Keratinocyte (primary cell): ENCODE data around the gene SDE2. TPM values are rescaled to one million over a fixed set of nuclear protein-coding genes. Genes with fewer than 3 reads are reported as not detected.

Source experiments
- DNase-seq: peaks from one replicate; pipeline ENCODE4 v3.0.0-alpha.2; 2011; ENCODE audit warnings: low read depth, missing footprints, low spot score
- FAIRE-seq: peaks from 2 replicates; lab custom pipeline; 2011; peaks lifted over from hg19 to GRCh38; lab: Jason Lieb, UNC
- H2AFZ ChIP-seq: 2 replicates; pipeline ENCODE4 v1.6.0; 2012; ENCODE audit warnings: low read length, control low read depth, inconsistent platforms; ENCODE audit not compliant: control insufficient read depth
- H3K27ac ChIP-seq: 2 replicates; pipeline ENCODE4 v1.5.1; 2011; ENCODE audit warnings: low read length; ENCODE audit not compliant: control insufficient read depth, insufficient read depth
- H3K27me3 ChIP-seq: 3 replicates; pipeline ENCODE4 v1.6.0; 2011; ENCODE audit warnings: low read length; ENCODE audit not compliant: control insufficient read depth, insufficient read depth; ENCODE audit errors: extremely low read depth
- H3K36me3 ChIP-seq, 2 experiments: 2 replicates in 1 of 2; 3 replicates in 1 of 2; pipeline ENCODE4 v1.5.1; 2011; ENCODE audit warnings: low read length in 2 of 2, mild to moderate bottlenecking in 1 of 2; ENCODE audit not compliant: control insufficient read depth in 2 of 2, insufficient read depth in 2 of 2; ENCODE audit errors: extremely low read depth in 1 of 2
- H3K4me1 ChIP-seq: 3 replicates; pipeline ENCODE4 v1.5.1; 2011; ENCODE audit warnings: low read length; ENCODE audit not compliant: control insufficient read depth, insufficient read depth; ENCODE audit errors: extremely low read depth
- H3K4me2 ChIP-seq: 3 replicates; pipeline ENCODE4 v1.6.0; 2011; ENCODE audit warnings: low read depth, low read length; ENCODE audit not compliant: control insufficient read depth, insufficient read depth; ENCODE audit errors: extremely low read depth
- H3K4me3 ChIP-seq, 3 experiments: fragments of 200-600 bp in 1 of 3; sonication (generic) in 1 of 3; 2 replicates in 2 of 3; 3 replicates in 1 of 3; pipeline ENCODE4 v1.5.1; 2011 to 2016; ENCODE audit warnings: low read length in 3 of 3, mild to moderate bottlenecking in 3 of 3, control low read depth in 2 of 3, inconsistent platforms in 1 of 3, low read depth in 1 of 3, mixed read lengths in 1 of 3, mixed run types in 1 of 3, moderate library complexity in 1 of 3; ENCODE audit not compliant: control insufficient read depth in 2 of 3, insufficient read depth in 2 of 3; ENCODE audit errors: extremely low read depth in 1 of 3
- H3K79me2 ChIP-seq: 2 replicates; pipeline ENCODE4 v1.6.0; 2012; ENCODE audit warnings: low read length; ENCODE audit not compliant: control insufficient read depth, insufficient read depth
- H3K9ac ChIP-seq: 3 replicates; pipeline ENCODE4 v1.6.0; 2011; ENCODE audit warnings: low read length; ENCODE audit not compliant: control insufficient read depth, insufficient read depth; ENCODE audit errors: extremely low read depth
- H3K9me1 ChIP-seq: 3 replicates; pipeline ENCODE4 v1.6.0; 2011; ENCODE audit warnings: low read length; ENCODE audit not compliant: control insufficient read depth, insufficient read depth; ENCODE audit errors: extremely low read depth
- H3K9me3 ChIP-seq: 2 replicates; pipeline ENCODE4 v1.5.1; 2012; ENCODE audit warnings: low read depth, low read length; ENCODE audit not compliant: control insufficient read depth
- H4K20me1 ChIP-seq: 3 replicates; pipeline ENCODE4 v1.6.0; 2011; ENCODE audit warnings: low read length; ENCODE audit not compliant: control insufficient read depth, insufficient read depth; ENCODE audit errors: extremely low read depth
- CTCF ChIP-seq, 3 experiments: IDR thresholded peaks in 1 of 3; conservative IDR thresholded peaks in 1 of 3; optimal IDR thresholded peaks in 1 of 3; 2 replicates in 2 of 3; 3 replicates in 1 of 3; pipeline versions ENCODE3 to v1.5.1; 2011; ENCODE audit warnings: low read length in 3 of 3, mild to moderate bottlenecking in 3 of 3, moderate library complexity in 2 of 3, control low read depth in 1 of 3, inconsistent platforms in 1 of 3; ENCODE audit not compliant: insufficient read depth in 2 of 3; ENCODE audit errors: extremely low read depth in 1 of 3
- EZH2 ChIP-seq: IDR thresholded peaks from one replicate; pipeline ENCODE4 v1.6.1; 2012; ENCODE audit warnings: inconsistent platforms, mild to moderate bottlenecking, low read length, moderate library complexity
- dilution Hi-C: fragments of 300-500 bp; cut with MboI; formaldehyde crosslinking; loops from one replicate; pipeline ENCODE4 v1.7.0; 2020; ENCODE audit warnings: low sequenced_read_pairs; ENCODE audit not compliant: extremely low pct_ligation_motif_present
- polyA plus RNA-seq, 5 experiments: library from polyadenylated mRNA; depleted of rRNA in 3 of 5; stranded (reverse) in 3 of 5; stranded (forward) in 1 of 5; unstranded in 1 of 5; fragments of >200 nt; gene quantifications; 1 replicate in 1 of 5; 2 replicates in 3 of 5; 3 replicates in 1 of 5; pipeline versions ENCODE4 v1.2.1 to v1.2.3, GENCODE V29; 2011 to 2012; ENCODE audit warnings: missing spikeins in 2 of 5, low read depth in 1 of 5, low replicate concordance in 1 of 5

SDE2 gene
- polyA plus RNA-seq, 1 donor (not counting 4 experiments of a cell fraction or from before 2014, with no cell fraction given): 15.9 TPM

GRCh38 chr1:226044514-226045101, 45.5 kb upstream of the SDE2 start:
- Histone ChIP-seq H3K4me1 (peaks cover 10% of the 10 kb centered on the region), H3K4me2 (no peak overlapping the region), H4K20me1 (no peaks in the 10 kb centered on the region), H3K4me3 (no peak overlapping the region), H3K9me3 (no peaks in the 10 kb centered on the region), H3K27ac (no peak overlapping the region), H3K27me3 (peaks cover 8% of the 10 kb centered on the region), H2AFZ (no peak overlapping the region), H3K9ac (no peak overlapping the region), H3K36me3 (no peaks in the 10 kb centered on the region), H3K79me2 (no peaks in the 10 kb centered on the region), H3K9me1 (no peaks in the 10 kb centered on the region)
- no peak for FAIRE-seq
- dilution Hi-C loops: no loop called here
- TF ChIP-seq EZH2 (no peak), CTCF (optimal IDR thresholded peaks at IDR 0.05 in 1 of 3, IDR thresholded peaks at IDR 0.05 in 1 of 3, conservative IDR thresholded peaks at IDR 0.05 in 1 of 3; ENCODE audit: extremely low read depth in 1 of 3, insufficient read depth in 2 of 3, low read length in 3 of 3) (no peak)
- no peak for DNase-seq

GRCh38 chr1:226041419-226041818, 42.3 kb upstream of the SDE2 start:
- TF ChIP-seq CTCF (optimal IDR thresholded peaks at IDR 0.05 in 1 of 3, IDR thresholded peaks at IDR 0.05 in 1 of 3, conservative IDR thresholded peaks at IDR 0.05 in 1 of 3; ENCODE audit: extremely low read depth in 1 of 3, insufficient read depth in 2 of 3, low read length in 3 of 3): no peak
- no peak for TF ChIP-seq EZH2
- dilution Hi-C loops: no loop called here
- Histone ChIP-seq H3K9me3 (no peaks in the 10 kb centered on the region), H3K4me1 (peaks cover 7% of the 10 kb centered on the region), H3K27ac (no peak overlapping the region), H2AFZ (no peak overlapping the region), H4K20me1 (no peaks in the 10 kb centered on the region), H3K9me1 (no peaks in the 10 kb centered on the region), H3K27me3 (peaks cover 8% of the 10 kb centered on the region), H3K4me3 (no peak overlapping the region), H3K36me3 (no peaks in the 10 kb centered on the region), H3K4me2 (no peak overlapping the region), H3K9ac (no peak overlapping the region), H3K79me2 (no peaks in the 10 kb centered on the region)
- FAIRE-seq: no peak
- DNase-seq: no peak
